Right atrium auricular region (tissue), 2 donors: Measurements from ENCODE around the gene TAS2R41. TPM values are rescaled to one million over a fixed set of nuclear protein-coding genes. Genes with fewer than 3 reads are reported as not detected.

Source experiments
- DNase-seq: peaks from one replicate; pipeline ENCODE4 v3.0.0-alpha.2; 2019; ENCODE audit warnings: low spot score
- H3K27ac ChIP-seq, 2 donors: fragments of 200-600 bp; sonication (generic); 1 replicate in 1 of 2; 2 replicates in 1 of 2; pipeline ENCODE4 v1.5.1; 2016 to 2019
- H3K27me3 ChIP-seq, 2 donors: fragments of 200-600 bp; sonication (generic); one replicate each; pipeline versions ENCODE4 v1.5.1 to v1.6.0; 2017 to 2019
- H3K36me3 ChIP-seq: fragments of 200-600 bp; sonication (generic); one replicate; pipeline ENCODE4 v1.5.1; 2016
- H3K4me1 ChIP-seq, 2 donors: fragments of 200-600 bp; sonication (generic); one replicate each; pipeline versions ENCODE4 v1.5.1 to v1.6.0; 2017 to 2019
- H3K4me3 ChIP-seq, 2 donors: fragments of 200-600 bp; sonication (generic); 1 replicate in 1 of 2; 2 replicates in 1 of 2; pipeline ENCODE4 v1.5.1; 2017 to 2019; ENCODE audit warnings: mild to moderate bottlenecking in 1 of 2, moderate library complexity in 1 of 2
- H3K9me3 ChIP-seq, 2 donors: fragments of 200-600 bp; sonication (generic); one replicate each; pipeline ENCODE4 v1.5.1; 2019
- total RNA-seq, 2 donors: library from RNA; depleted of rRNA; stranded (reverse); fragments of >200 nt; gene quantifications; one replicate each; pipeline ENCODE4 v1.1.0, GENCODE V29; 2016
- TF ChIP-seq, protein P1 (sequence below), 2 donors: fragments of 200-600 bp; sonication (generic); IDR thresholded peaks; one replicate each; pipeline ENCODE4 v1.5.1; 2019; ENCODE audit warnings: antibody characterized with exemption in 2 of 2

Gene TAS2R41
- total RNA-seq, 2 donors from 2014 or later = not detected

- TF ChIP-seq, protein P1, sequence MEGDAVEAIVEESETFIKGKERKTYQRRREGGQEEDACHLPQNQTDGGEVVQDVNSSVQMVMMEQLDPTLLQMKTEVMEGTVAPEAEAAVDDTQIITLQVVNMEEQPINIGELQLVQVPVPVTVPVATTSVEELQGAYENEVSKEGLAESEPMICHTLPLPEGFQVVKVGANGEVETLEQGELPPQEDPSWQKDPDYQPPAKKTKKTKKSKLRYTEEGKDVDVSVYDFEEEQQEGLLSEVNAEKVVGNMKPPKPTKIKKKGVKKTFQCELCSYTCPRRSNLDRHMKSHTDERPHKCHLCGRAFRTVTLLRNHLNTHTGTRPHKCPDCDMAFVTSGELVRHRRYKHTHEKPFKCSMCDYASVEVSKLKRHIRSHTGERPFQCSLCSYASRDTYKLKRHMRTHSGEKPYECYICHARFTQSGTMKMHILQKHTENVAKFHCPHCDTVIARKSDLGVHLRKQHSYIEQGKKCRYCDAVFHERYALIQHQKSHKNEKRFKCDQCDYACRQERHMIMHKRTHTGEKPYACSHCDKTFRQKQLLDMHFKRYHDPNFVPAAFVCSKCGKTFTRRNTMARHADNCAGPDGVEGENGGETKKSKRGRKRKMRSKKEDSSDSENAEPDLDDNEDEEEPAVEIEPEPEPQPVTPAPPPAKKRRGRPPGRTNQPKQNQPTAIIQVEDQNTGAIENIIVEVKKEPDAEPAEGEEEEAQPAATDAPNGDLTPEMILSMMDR (IDR thresholded peaks at IDR 0.05) = no peak
- DNase-seq = peak; percentile 63
- H3K27ac ChIP-seq = peak overlapping the region in 1 of 2 donors; percentile 15
Measured at GRCh38 chr7:143487566-143487965, 9.9 kb downstream of the TAS2R41 start.

DNA sequence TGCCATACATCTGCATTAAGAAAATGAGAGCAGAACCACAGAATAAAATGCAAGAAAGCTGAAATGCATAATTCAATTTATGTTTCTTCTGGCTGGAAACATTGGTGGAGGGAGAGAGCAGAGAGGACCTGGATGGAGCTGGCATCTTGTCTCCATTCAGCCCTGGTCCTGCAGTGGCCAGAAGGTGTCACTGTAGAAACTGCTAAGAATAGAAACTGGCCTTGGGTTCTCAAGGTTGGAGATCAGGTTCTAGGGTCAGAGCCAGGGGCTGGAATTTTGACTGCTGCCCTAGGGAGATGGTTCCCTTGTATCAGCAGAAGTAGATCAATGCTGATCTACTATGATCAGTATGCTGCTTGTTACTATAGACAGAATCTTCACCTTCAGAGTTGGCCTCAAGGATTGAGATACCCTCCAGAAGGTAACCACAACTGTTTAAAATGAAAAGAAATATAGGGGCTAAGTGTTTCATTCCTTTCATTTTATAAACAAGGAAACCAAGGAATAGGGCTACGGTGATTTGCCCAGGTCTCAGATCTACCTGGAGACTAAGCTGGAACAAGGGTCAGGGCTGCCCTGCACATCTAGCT lies 13.1 kb downstream of the TAS2R41 start:
- H3K36me3 ChIP-seq = no peaks in the 10 kb centered on the region
- no peak overlapping the region for H3K27ac ChIP-seq
- no peak overlapping the region for H3K4me3 ChIP-seq
- H3K9me3 ChIP-seq = no peaks in the 10 kb centered on the region
- peaks cover 0 to 12% of the 10 kb centered on the region in 2 donors for H3K4me1 ChIP-seq
- no peak for DNase-seq
- no peaks in the 10 kb centered on the region for H3K27me3 ChIP-seq
- TF ChIP-seq, protein P1 (IDR thresholded peaks at IDR 0.05) = peak in 1 of 2 donors; percentile 67

More at GRCh38 chr7:143487566-143487965, 9.9 kb downstream of the TAS2R41 start:
- Histone ChIP-seq H3K36me3 (no peaks in the 10 kb centered on the region), H3K27me3 (no peaks in the 10 kb centered on the region), H3K4me3 (no peak overlapping the region), H3K4me1 (peaks cover 0 to 12% of the 10 kb centered on the region in 2 donors), H3K9me3 (no peaks in the 10 kb centered on the region)

GRCh38 chr7:143492043-143492471 lies 14.4 kb downstream of the TAS2R41 start:
- TF ChIP-seq, protein P1 (IDR thresholded peaks at IDR 0.05) = no peak
- no peaks in the 10 kb centered on the region for H3K27me3 ChIP-seq
- H3K36me3 ChIP-seq = no peaks in the 10 kb centered on the region
- no peak overlapping the region for H3K4me3 ChIP-seq
- no peaks in the 10 kb centered on the region for H3K9me3 ChIP-seq
- H3K4me1 ChIP-seq = peaks cover 0 to 9% of the 10 kb centered on the region in 2 donors
- no peak overlapping the region for H3K27ac ChIP-seq
- no peak for DNase-seq

- Histone ChIP-seq H3K27me3 (no peaks in the 10 kb centered on the region), H3K36me3 (no peaks in the 10 kb centered on the region), H3K4me1 (no peaks in the 10 kb centered on the region), H3K9me3 (no peaks in the 10 kb centered on the region), H3K4me3 (no peak overlapping the region), H3K27ac (no peak overlapping the region)
- DNase-seq = no peak
- TF ChIP-seq, protein P1 (IDR thresholded peaks at IDR 0.05) = no peak
Measured at GRCh38 chr7:143492799-143493739, 15.4 kb downstream of the TAS2R41 start.

GRCh38 chr7:143493751-143494150 lies 16.1 kb downstream of the TAS2R41 start:
- Histone ChIP-seq H3K4me3 (no peak overlapping the region), H3K36me3 (no peaks in the 10 kb centered on the region), H3K27ac (no peak overlapping the region), H3K4me1 (peaks cover 0 to 2% of the 10 kb centered on the region in 2 donors), H3K27me3 (no peaks in the 10 kb centered on the region), H3K9me3 (no peaks in the 10 kb centered on the region)
- TF ChIP-seq, protein P1 (IDR thresholded peaks at IDR 0.05) = no peak
- DNase-seq = no peak
